ENCODE measurements around the gene NOL9.

Gene NOL9

DNA sequence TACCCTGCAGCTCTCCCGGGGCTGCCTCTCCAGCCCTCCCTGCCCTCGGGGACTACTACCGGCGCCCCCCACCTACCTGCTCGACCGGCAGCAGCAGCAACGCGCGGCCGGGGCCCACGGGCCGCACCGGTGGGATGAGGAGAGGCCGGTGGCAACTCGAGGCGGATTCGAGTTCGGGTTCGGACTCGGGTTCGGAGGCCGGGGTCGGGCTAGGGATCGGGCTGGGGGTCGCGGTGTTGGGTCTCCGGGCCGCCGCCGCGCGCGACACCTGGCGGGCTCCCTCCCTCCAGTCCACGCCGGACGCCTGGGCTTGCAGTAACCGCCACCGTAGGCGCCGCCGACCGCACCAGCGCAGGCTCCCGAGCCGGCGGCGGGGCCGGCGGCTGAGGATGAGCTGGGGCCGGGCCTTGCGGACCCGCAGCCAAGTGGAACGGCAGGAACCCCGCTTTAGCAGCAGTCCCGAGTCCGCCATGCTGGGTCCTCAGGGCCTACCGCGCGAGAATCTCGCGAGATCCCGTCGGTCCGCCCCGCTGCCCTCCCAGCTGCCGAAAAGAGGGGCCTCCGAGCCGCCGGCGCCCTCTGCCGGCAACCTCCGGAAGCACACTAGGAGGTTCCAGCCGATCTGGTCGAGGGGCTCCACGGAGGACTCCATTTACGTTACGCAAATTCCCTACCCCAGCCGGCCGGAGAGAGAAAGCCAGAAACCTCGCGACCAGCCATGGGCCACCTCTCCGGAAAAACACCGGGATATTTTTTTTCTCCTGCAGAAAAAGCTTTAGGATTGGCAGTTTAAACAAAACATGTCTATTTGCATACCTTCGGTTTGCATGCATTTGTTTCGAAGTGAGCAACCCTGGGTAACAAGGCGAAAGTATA lies at the start of gene NOL9:
TSS of gene NOL9 (minus strand) at position 483 of the 876 bp plus-strand sequence. CDS start at position 472, 11 bp downstream.
- TF ChIP-seq, protein P1, sequence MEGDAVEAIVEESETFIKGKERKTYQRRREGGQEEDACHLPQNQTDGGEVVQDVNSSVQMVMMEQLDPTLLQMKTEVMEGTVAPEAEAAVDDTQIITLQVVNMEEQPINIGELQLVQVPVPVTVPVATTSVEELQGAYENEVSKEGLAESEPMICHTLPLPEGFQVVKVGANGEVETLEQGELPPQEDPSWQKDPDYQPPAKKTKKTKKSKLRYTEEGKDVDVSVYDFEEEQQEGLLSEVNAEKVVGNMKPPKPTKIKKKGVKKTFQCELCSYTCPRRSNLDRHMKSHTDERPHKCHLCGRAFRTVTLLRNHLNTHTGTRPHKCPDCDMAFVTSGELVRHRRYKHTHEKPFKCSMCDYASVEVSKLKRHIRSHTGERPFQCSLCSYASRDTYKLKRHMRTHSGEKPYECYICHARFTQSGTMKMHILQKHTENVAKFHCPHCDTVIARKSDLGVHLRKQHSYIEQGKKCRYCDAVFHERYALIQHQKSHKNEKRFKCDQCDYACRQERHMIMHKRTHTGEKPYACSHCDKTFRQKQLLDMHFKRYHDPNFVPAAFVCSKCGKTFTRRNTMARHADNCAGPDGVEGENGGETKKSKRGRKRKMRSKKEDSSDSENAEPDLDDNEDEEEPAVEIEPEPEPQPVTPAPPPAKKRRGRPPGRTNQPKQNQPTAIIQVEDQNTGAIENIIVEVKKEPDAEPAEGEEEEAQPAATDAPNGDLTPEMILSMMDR (IDR thresholded peaks at IDR 0.05), result peak; percentile 92

DNA sequence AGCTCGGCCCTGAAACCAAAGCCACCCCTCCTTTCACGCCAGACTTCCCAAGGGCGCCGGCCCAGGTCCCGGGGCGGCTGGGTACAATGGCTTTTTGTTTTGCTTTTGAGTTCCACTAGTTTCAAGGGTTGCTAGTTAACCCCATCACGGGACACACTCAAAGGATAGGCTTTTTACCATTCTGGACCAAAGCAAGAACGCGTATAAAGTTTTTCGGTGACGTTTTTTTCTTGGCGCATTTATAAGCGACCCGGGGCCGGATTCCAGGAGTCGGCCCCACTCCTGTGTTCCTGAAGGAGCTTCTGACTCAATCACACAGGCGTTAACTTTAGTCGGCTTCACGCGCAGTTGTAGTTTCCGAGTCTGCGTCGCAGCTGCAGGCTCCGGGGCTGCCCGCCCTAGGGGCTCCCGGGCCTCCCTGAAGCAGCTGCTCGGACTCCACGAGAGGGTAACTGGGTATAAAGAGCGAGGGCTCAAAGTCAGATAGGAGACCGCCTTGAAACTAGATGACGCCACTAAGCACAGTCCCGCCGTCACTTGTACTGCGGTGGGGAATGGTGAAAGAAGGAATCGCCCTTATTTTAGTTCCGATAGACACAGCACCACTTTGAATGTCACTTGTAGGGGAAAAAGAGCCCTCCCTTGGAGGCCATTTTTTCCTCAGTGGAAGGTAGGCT lies 49.1 kb upstream of the NOL9 start:
- TF ChIP-seq, protein P1 (IDR thresholded peaks at IDR 0.05), result no peak

DNA sequence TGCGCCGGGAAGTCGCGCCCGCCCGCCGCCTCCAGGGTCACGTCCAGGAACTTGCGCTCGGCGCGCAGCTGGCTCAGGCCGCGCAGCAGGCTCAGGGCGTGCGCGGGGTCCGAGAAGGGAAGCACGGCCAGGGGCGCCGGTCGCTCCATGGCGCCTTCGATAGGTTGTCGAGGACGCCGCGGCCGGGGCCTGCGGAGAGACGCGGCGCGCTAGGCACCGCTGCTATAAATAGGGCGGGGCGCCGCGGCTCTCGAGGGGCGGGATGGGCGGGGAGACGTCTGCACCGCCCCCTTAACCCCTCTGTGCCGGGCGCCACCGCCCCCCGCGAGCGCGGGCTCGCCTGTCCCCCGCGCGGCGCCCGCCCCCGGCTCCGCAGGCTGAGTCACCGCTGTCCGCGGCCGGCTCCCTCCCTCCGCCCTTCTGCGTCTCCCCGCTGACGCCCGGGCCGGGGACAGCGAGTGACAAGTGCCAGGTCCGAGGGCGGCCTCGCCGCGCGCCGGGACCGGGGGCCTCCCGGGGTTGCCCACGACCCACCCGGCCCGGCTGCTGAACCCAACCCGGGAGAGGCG lies 48.4 kb upstream of the NOL9 start, which contains the start of gene KLHL21:
TSS of gene KLHL21 (minus strand) at position 201 of the 569 bp plus-strand sequence. CDS start at position 149, 52 bp downstream.
- TF ChIP-seq, protein P1 (IDR thresholded peaks at IDR 0.05), result no peak

DNA sequence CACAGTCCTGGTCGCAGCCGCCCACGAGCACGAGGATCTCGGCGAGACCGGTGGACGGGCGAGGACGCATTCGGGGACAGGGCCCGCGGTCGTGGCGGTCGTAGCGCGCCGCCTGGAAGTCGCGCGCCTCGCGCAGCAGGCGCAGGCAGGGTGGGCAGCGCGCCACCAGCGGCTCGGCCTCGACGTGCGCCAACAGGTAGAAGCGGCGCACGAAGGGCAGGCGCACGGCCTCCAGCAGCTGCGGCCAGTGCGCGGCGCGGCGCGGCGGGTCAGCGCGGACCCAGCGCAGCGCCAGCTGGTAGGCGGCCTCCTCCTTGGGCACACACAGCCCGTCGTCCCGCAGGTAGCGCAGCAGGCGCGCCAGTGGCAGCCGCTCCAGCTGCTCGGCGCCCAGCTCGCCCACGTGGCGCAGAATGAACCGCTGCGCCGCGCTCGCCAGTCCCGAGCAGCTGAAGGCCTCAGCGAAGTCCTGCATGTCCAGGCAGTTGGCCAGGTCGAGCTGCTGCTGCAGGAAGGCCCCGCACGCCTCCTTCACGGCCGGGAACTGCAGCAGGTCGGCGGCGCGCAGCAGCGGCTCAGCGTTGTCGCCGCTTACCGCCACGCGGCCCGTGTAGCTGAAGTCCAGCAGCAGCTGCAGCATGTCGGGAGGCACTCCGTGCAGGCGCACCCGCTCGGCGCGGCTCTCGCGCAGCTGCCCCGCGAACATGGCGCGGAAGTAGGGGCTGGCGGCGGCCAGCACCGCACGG lies 47.8 kb upstream of the NOL9 start:
- TF ChIP-seq, protein P1 (IDR thresholded peaks at IDR 0.05), result 0 out of 2 replicates have a peak, but pooled peaks have one; percentile 12

DNA sequence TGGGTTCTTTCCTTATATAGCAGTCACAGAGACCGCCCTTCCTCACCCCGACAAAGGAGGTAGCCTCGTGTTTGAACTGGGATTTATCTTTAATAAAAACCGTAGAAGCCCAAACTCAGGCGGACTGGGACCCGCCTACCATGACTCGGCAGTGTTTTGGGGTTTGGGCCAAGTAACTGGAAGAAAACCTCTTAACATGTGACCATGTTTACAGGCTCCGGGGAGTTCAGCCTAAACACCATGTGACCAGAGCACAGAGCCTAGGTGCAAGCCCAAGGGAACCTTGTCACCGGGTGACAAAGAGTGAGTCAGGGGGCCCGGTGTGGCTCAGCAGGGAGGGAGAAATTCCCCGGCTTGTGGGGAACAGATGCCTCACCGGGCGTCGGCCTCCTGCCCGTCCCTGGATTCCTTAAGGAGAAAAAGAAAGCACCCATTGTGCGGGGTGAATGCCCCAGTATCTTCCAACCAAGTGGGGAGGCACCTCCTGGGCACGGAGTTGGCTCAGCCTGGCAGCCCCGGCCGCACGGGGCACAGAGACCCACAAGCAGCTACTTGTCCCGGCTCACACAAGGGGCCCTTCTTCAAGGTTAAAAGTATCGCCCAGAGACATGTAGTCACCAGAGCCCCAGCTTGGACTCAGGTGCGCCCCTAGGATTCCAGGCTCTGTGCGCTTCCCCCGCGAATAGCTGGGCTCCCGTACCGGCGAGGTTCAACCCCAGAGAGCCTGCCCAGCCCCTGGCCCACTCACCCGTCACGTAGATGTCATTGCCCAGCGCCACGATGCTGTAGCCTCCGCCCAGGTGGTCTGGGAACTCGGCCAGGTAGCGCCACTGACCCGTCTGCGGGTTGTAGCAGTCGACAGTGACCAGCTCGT lies 47.0 kb upstream of the NOL9 start:
- TF ChIP-seq, protein P1 (IDR thresholded peaks at IDR 0.05), result no peak

DNA sequence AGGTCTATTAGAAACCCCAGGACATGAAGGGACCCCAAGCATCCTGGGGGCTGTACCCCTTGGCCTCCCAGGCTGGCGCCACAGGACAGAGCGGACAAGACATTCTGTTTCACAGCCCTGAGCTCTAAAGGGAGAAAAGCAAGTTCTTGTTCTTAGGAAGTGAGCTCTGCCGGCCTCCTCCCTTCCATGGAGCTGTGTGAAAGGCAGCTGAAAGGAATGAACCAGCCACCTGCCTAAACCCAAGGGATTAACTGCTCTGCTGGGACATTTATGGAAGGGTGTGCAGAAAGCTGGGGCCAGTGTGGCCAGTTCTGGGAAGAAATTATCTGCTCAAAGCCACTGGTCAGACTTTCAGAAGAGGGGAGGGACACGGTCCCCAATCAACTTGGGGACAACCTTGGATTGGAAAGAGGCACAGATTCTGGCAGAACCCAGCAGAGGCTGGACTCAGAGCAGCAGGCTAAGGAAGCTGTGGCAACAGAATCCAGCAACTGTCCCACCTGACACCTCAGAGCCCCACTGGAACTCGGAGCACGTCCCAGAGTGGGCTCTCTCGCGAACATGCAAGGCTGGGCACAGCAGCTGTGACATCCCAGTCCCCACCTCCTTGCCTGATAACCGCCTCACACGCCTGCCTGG lies 46.2 kb upstream of the NOL9 start:
- TF ChIP-seq, protein P1 (IDR thresholded peaks at IDR 0.05), result no peak

All from LNCAP (cell line).